Stimulated activated CD8-positive, alpha-beta memory T cell treated with anti-CD3 and anti-CD28 coated beads, Interleukin-12 subunit alpha, Interleukin-12 subunit beta, amount 100 ng/mL, for 24 hours (primary cell): Measurements from ENCODE around the gene CRX.
"Not testable (repeated sequence)": the region's sequence is repeated elsewhere in the genome, so short reads cannot be mapped to it uniquely, and the experiment has no call there.

Experiments
- DNase-seq: peaks from one replicate; pipeline ENCODE4 v3.0.0-alpha.2; 2020; ENCODE audit errors: extremely low read depth

Gene CRX

GRCh38 chr19:47859838-47860237, 38.1 kb downstream of the CRX start:
- not testable (repeated sequence) for DNase-seq

GRCh38 chr19:47860602-47861297, 39.0 kb downstream of the CRX start:
- no peak for DNase-seq

GRCh38 chr19:47861630-47862029, 39.9 kb downstream of the CRX start:
- DNase-seq = no peak

- peak; percentile 66 for DNase-seq
These were observed 41.8 kb downstream of the CRX start for GRCh38 chr19:47863514-47863936.

GRCh38 chr19:47865166-47865565, 43.4 kb downstream of the CRX start:
- no peak for DNase-seq

GRCh38 chr19:47878906-47879305, 57.2 kb downstream of the CRX start:
- DNase-seq = no peak

GRCh38 chr19:47879385-47879784, 57.6 kb downstream of the CRX start:
- DNase-seq = not testable (repeated sequence)

- DNase-seq = no peak
These were observed 60.0 kb downstream of the CRX start for GRCh38 chr19:47881757-47882156.

GRCh38 chr19:47882890-47883289, 61.2 kb downstream of the CRX start:
- DNase-seq = no peak

- DNase-seq = no peak
These were observed 63.3 kb downstream of the CRX start for GRCh38 chr19:47885067-47885463.

GRCh38 chr19:47886010-47886559, 64.3 kb downstream of the CRX start, which contains the start of gene SULT2A1:
Gene SULT2A1, minus strand, starts transcription at chr19:47886315. Its CDS starts 58 bp downstream, at chr19:47886257.
- DNase-seq = no peak

GRCh38 chr19:47890865-47891621, 69.3 kb downstream of the CRX start:
- no peak for DNase-seq

GRCh38 chr19:47891622-47891922, 69.8 kb downstream of the CRX start:
- no peak for DNase-seq

- DNase-seq = no peak
These were observed 70.4 kb downstream of the CRX start for GRCh38 chr19:47891923-47892666.
